Measurements from ENCODE around the gene FAM78B. TPM values are rescaled to one million over a fixed set of nuclear protein-coding genes. Genes with fewer than 3 reads are reported as not detected.
A peak's percentile ranks its signal among the peaks of the same experiment; 100 is the strongest.

FAM78B gene
- total RNA-seq, 3 donors from 2014 or later: 1.3 to 3.7 (median 2.2) TPM

DNA sequence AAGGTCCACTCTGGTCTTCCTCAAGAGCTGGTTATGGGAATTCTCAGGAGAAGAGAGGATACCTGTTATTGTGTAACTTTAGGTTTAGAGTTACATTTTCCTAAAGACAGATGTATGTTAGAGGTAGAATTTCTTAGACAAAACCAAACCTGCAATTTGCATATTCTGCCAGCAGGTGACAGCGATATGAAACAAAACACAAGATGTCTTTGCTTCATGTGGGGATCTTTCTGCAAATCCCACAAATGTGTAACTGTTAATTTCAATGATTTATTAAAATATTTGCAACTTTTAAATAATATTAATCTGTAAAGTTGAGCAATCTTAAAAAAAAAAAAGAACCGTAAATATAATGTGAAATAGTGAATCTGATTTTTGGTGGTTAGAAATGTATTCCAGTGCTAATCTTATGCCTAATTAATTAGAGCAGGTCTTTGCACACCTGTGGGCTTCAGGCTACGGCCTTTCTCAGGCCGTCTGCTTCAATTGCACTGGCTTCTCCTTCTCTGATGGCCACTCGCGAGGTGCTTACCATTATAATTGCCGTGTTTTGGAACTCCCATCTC, 33.4 kb downstream of the FAM78B start:
- TF ChIP-seq, protein P1, sequence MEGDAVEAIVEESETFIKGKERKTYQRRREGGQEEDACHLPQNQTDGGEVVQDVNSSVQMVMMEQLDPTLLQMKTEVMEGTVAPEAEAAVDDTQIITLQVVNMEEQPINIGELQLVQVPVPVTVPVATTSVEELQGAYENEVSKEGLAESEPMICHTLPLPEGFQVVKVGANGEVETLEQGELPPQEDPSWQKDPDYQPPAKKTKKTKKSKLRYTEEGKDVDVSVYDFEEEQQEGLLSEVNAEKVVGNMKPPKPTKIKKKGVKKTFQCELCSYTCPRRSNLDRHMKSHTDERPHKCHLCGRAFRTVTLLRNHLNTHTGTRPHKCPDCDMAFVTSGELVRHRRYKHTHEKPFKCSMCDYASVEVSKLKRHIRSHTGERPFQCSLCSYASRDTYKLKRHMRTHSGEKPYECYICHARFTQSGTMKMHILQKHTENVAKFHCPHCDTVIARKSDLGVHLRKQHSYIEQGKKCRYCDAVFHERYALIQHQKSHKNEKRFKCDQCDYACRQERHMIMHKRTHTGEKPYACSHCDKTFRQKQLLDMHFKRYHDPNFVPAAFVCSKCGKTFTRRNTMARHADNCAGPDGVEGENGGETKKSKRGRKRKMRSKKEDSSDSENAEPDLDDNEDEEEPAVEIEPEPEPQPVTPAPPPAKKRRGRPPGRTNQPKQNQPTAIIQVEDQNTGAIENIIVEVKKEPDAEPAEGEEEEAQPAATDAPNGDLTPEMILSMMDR (IDR thresholded peaks at IDR 0.05): peak; percentile 32
- no peaks in the 10 kb centered on the region for H3K4me1 ChIP-seq (ENCODE audit: low read depth)
- no peaks in the 10 kb centered on the region for H3K9me3 ChIP-seq
- DNase-seq: peak in 1 of 3 donors; percentile 53
- intact Hi-C loops (cut with DNase I, micrococcal nuclease): no loop called here
- H3K36me3 ChIP-seq (ENCODE audit: low read depth): no peaks in the 10 kb centered on the region
- no peak overlapping the region for H3K4me3 ChIP-seq
- no peak for ATAC-seq

DNA sequence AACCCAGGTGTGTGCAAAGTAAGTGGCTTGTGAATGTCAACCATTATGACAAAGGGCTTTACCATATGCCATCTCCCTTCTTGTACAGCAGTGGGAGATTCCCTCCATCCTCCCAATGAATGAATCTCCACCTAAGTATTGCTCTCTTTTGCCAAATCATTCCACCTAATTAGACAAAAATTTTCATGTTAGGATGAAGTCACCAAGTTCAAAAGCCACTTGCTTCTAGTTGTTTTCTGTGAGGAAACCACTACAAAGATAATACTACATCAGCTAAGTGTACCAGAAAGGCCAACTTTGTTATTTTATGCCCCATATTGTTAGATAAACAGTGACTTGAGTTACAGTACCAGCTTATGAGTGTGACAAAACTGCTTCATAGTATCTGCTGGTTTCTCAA, 34.3 kb downstream of the FAM78B start:
- DNase-seq (no peak), ATAC-seq (no peak)
- H3K4me3 ChIP-seq: no peak overlapping the region
- no peaks in the 10 kb centered on the region for H3K36me3 ChIP-seq (ENCODE audit: low read depth)
- no peaks in the 10 kb centered on the region for H3K9me3 ChIP-seq
- intact Hi-C loops (cut with DNase I, micrococcal nuclease): no loop called here
- TF ChIP-seq, protein P1 (IDR thresholded peaks at IDR 0.05): no peak
- H3K4me1 ChIP-seq (ENCODE audit: low read depth): no peaks in the 10 kb centered on the region

DNA sequence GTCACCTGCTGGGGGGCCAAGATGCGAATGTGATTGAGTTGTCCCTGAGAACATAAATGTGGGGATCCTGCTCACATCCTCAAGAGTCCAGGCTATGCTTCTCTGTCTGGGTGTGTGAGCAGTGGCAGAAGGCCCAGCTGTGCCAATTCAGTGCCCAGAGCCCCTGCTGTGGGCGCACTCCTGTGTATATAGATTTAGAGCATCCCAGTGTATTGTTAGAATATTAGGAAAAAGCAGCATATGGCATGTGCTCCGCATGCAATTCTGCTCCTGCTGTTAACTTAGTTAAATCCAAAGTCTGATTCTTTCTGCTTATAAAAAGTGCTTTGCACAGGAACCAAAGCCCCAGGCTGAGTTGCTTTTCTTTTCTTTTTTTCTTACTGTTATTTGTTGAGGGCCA, 37.8 kb downstream of the FAM78B start:
- intact Hi-C loops (cut with DNase I, micrococcal nuclease): no loop called here
- Histone ChIP-seq H3K36me3 (ENCODE audit: low read depth) (no peaks in the 10 kb centered on the region), H3K4me3 (no peak overlapping the region), H3K9me3 (no peaks in the 10 kb centered on the region), H3K4me1 (ENCODE audit: low read depth) (no peaks in the 10 kb centered on the region)
- DNase-seq (no peak), ATAC-seq (no peak)
- TF ChIP-seq, protein P1 (IDR thresholded peaks at IDR 0.05): no peak

DNA sequence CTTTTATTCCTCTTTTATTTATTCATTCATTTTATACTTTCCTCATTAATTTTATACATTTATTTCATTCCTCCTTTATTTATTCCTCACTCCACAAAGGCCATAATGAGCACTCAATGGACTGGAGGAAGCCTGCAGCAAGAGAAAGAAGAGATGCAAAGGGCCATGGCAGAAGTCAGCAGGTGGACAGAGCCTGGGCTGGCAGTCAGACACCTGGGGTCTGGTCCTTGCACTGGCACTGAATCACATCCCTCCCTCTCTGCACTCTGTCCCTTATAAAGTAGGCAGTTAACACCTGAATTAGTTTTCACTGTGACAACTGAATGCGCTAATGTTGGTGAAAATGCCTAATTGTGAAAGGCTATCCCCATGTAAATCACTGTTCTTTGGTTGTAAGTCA, 38.6 kb downstream of the FAM78B start:
- no peak overlapping the region for H3K4me3 ChIP-seq
- TF ChIP-seq, protein P1 (IDR thresholded peaks at IDR 0.05): no peak
- intact Hi-C loops (cut with DNase I, micrococcal nuclease): no loop called here

DNA sequence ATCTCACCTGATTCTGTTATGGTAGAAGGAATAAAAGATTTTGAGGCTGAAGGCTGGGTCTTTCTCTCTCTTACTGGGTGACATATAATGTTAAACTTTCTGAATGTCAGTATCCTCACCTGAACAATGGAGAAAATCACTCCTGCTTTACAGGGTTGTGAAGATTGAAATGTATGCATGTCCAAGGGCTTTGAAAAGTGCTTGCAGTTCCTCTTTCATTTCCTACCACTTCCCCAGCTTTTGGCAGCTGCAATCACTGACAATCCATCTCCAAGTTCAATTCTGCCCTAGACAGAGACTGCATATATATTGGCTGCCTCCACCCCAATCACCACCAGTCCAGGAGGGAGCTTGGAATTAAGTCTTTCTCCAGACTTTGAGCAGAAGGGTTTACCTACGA, 39.8 kb downstream of the FAM78B start:
- ATAC-seq: no peak
- no peak for DNase-seq
- intact Hi-C loops (cut with DNase I, micrococcal nuclease): no loop called here
- TF ChIP-seq, protein P1 (IDR thresholded peaks at IDR 0.05): no peak
- H3K4me1 ChIP-seq (ENCODE audit: low read depth): no peaks in the 10 kb centered on the region
- H3K36me3 ChIP-seq (ENCODE audit: low read depth): no peaks in the 10 kb centered on the region
- H3K9me3 ChIP-seq: no peaks in the 10 kb centered on the region
- H3K4me3 ChIP-seq: no peak overlapping the region

More for the DNA sequence above, 38.6 kb downstream of the FAM78B start:
- no peaks in the 10 kb centered on the region for H3K36me3 ChIP-seq (ENCODE audit: low read depth)
- no peaks in the 10 kb centered on the region for H3K9me3 ChIP-seq
- ATAC-seq (no peak), DNase-seq (no peak)
- H3K4me1 ChIP-seq (ENCODE audit: low read depth): no peaks in the 10 kb centered on the region

Data from mucosa of descending colon (tissue), 3 donors.